Measurements from ENCODE around the gene AOAH. TPM values are rescaled to one million over a fixed set of nuclear protein-coding genes. Genes with fewer than 3 reads are reported as not detected.
"Not testable (repeated sequence)": the region's sequence is repeated elsewhere in the genome, so short reads cannot be mapped to it uniquely, and the experiment has no call there.

Gene AOAH
- total and polyA plus RNA-seq, 2 of the 4 experiments (the other 2 are of a cell fraction) = not detected

GRCh38 chr7:36497176-36497575 lies 227.1 kb downstream of the AOAH start:
- H3K4me3 ChIP-seq (ENCODE audit: insufficient read depth, low read depth, low read length); H3K27me3 ChIP-seq (ENCODE audit: control insufficient read depth, insufficient read depth, low read length); H2AK5ac ChIP-seq (ENCODE audit: low read depth, low read length); H2BK15ac ChIP-seq (ENCODE audit: low read depth, low read length); H3K14ac ChIP-seq (replicated peaks; ENCODE audit: low read depth, low read length); H3K9ac ChIP-seq (ENCODE audit: low read depth, low read length); H3K23ac ChIP-seq (ENCODE audit: low read depth, low read length); H4K20me1 ChIP-seq (ENCODE audit: insufficient read depth, low read length); POLR2A ChIA-PET (ENCODE audit: unreplicated experiment); H2BK20ac ChIP-seq (ENCODE audit: low read depth, low read length); H2AFZ ChIP-seq (replicated peaks; ENCODE audit: low read length, poor library complexity); H3K18ac ChIP-seq (ENCODE audit: low read depth, low read length); ATAC-seq (ENCODE audit: low read depth); intact Hi-C loops (cut with micrococcal nuclease); H3K9me3 ChIP-seq (ENCODE audit: control insufficient read depth, insufficient read depth, low read length); H4K91ac ChIP-seq (ENCODE audit: insufficient read depth, low read depth, low read length); H3K4me1 ChIP-seq (ENCODE audit: control insufficient read depth, insufficient read depth, low read length); H3K4ac ChIP-seq (ENCODE audit: low read depth, low read length); H3K36me3 ChIP-seq (ENCODE audit: control insufficient read depth, insufficient read depth, low read length); H2BK120ac ChIP-seq (ENCODE audit: low read depth, low read length); DNase-seq; H3K27ac ChIP-seq (ENCODE audit: insufficient read depth, low read length); H3K56ac ChIP-seq (ENCODE audit: extremely low read depth, insufficient read depth, low read length); BruUV-seq (replicated peaks); H4K8ac ChIP-seq (ENCODE audit: low read depth in 2 of 2, low read length in 2 of 2); H2AK9ac ChIP-seq (replicated peaks; ENCODE audit: low read depth, low read length, poor library complexity); H3K79me1 ChIP-seq (ENCODE audit: low read depth in 1 of 2, low read length in 2 of 2); H4K5ac ChIP-seq (ENCODE audit: low read depth, low read length); H2BK5ac ChIP-seq (ENCODE audit: low read depth, low read length, poor library complexity, severe bottlenecking); dilution Hi-C loops (cut with HindIII; ENCODE audit: low sequenced_read_pairs, unreplicated experiment); H3K9me1 ChIP-seq (ENCODE audit: insufficient read depth, low read length); H3K4me2 ChIP-seq (ENCODE audit: low read depth, low read length): not testable (repeated sequence)
- CTCF ChIA-PET = interaction anchor here (1.5 kb wide), 2 partner anchors 9 to 174 kb away, joined by 3 to 4 read pairs; no protein-coding TSS in a partner anchor
- WGBS, 2 experiments (ENCODE audit: extremely low coverage in 2 of 2, insufficient read length in 1 of 2) = no CpG with 5 or more reads among the region's 6 CpGs
- in situ Hi-C loops (cut with MboI; ENCODE audit: low sequenced_read_pairs) = loop anchor here (25.0 kb wide), 1 partner anchor 465 kb away; no protein-coding TSS in a partner anchor

Measured in IMR-90 (cell line).